Measurements from ENCODE around the gene SPG7.

Gene SPG7

DNA sequence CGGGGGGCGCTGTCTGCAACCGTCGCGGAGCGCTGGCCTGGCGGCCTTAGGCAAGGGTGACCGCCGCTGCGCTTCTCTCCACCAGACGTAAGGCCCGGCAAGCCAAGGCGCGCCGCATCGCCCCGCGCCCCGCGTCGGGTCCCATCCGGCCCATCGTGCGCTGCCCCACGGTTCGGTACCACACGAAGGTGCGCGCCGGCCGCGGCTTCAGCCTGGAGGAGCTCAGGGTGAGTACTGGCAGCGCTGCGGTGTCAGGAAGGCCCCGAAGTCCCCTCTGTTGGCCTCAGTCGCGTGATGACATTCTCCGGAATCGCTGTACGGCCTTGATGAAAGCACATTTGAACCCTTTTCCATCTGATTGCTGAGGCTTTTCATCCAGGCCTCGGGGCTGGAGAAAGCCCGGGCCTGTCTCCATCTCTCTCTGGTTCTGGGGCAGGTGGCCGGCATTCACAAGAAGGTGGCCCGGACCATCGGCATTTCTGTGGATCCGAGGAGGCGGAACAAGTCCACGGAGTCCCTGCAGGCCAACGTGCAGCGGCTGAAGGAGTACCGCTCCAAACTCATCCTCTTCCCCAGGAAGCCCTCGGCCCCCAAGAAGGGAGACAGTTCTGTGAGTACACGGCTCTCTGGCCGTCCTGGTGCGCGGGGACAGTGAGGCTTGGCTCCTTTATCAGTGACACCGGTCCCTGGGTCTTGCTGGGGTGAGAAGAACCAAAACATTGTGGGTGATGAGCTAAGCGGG is 53.1 kb downstream of the SPG7 start:
- peak in 1 of 2 experiments; percentile 24 for DNase-seq (ENCODE audit: low read depth in 1 of 2, low spot score in 1 of 2)
- Histone ChIP-seq H3K27me3 (ENCODE audit: insufficient read depth, poor library complexity, severe bottlenecking) (no peaks in the 10 kb centered on the region), H3K4me3 (replicated peaks; ENCODE audit: insufficient read depth, low read length) (peak overlapping the region; percentile 65), H3K27ac (replicated peaks) (peak overlapping the region; percentile 93)
- TF ChIP-seq, protein P1, sequence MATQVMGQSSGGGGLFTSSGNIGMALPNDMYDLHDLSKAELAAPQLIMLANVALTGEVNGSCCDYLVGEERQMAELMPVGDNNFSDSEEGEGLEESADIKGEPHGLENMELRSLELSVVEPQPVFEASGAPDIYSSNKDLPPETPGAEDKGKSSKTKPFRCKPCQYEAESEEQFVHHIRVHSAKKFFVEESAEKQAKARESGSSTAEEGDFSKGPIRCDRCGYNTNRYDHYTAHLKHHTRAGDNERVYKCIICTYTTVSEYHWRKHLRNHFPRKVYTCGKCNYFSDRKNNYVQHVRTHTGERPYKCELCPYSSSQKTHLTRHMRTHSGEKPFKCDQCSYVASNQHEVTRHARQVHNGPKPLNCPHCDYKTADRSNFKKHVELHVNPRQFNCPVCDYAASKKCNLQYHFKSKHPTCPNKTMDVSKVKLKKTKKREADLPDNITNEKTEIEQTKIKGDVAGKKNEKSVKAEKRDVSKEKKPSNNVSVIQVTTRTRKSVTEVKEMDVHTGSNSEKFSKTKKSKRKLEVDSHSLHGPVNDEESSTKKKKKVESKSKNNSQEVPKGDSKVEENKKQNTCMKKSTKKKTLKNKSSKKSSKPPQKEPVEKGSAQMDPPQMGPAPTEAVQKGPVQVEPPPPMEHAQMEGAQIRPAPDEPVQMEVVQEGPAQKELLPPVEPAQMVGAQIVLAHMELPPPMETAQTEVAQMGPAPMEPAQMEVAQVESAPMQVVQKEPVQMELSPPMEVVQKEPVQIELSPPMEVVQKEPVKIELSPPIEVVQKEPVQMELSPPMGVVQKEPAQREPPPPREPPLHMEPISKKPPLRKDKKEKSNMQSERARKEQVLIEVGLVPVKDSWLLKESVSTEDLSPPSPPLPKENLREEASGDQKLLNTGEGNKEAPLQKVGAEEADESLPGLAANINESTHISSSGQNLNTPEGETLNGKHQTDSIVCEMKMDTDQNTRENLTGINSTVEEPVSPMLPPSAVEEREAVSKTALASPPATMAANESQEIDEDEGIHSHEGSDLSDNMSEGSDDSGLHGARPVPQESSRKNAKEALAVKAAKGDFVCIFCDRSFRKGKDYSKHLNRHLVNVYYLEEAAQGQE (IDR thresholded peaks at IDR 0.05; ENCODE audit: insufficient replicate concordance, low read depth): no peak
- TF ChIP-seq POLR2AphosphoS5 (IDR thresholded peaks at IDR 0.05; ENCODE audit: low read depth): peak; percentile 43; the same call in 1 of the 2 replicates

DNA sequence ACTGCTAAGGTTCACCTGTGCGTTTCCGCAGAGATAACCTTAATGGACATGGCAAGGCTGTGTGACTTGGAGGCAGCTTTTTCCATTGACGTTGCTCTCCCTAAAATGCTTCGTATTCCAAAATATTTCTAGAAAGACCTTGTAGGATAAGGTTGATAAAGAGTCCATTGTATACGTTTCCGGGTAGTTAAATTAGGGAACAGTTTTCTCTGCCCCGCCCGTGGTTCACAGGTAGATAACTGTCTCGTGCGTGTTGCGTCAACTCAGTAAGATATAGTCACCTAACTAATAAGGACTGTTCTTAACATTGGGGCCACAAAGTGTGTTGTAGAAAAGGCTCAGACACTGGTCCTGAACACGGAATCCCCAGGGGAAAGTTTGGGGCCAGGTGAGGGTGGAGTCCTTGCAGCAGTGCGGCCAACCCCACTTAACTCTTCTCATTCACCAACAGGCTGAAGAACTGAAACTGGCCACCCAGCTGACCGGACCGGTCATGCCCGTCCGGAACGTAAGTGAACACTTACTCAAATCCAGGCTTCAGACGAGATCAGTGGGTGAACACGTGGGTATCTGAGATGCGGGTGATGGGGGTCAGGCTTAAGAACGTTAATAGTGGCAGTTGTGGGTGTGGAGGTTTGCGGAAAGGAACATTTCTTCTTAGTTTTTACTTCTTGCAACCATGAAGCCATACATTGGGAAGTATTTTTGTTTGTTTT is 53.8 kb downstream of the SPG7 start:
- H3K4me3 ChIP-seq (replicated peaks; ENCODE audit: insufficient read depth, low read length): peak overlapping the region; percentile 65
- TF ChIP-seq, protein P1 (IDR thresholded peaks at IDR 0.05; ENCODE audit: insufficient replicate concordance, low read depth): no peak
- peak; percentile 10 for TF ChIP-seq POLR2AphosphoS5 (IDR thresholded peaks at IDR 0.05; ENCODE audit: low read depth)
- DNase-seq (ENCODE audit: low read depth in 1 of 2, low spot score in 1 of 2): peak in 1 of 2 experiments; percentile 31
- no peaks in the 10 kb centered on the region for H3K27me3 ChIP-seq (ENCODE audit: insufficient read depth, poor library complexity, severe bottlenecking)
- peak overlapping the region; percentile 93 for H3K27ac ChIP-seq (replicated peaks)

DNA sequence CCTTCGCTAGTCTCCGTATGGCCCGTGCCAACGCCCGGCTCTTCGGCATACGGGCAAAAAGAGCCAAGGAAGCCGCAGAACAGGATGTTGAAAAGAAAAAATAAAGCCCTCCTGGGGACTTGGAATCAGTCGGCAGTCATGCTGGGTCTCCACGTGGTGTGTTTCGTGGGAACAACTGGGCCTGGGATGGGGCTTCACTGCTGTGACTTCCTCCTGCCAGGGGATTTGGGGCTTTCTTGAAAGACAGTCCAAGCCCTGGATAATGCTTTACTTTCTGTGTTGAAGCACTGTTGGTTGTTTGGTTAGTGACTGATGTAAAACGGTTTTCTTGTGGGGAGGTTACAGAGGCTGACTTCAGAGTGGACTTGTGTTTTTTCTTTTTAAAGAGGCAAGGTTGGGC is 54.7 kb downstream of the SPG7 start:
- Histone ChIP-seq H3K27ac (replicated peaks) (peak overlapping the region; percentile 93), H3K4me3 (replicated peaks; ENCODE audit: insufficient read depth, low read length) (peak overlapping the region; percentile 65), H3K27me3 (ENCODE audit: insufficient read depth, poor library complexity, severe bottlenecking) (no peaks in the 10 kb centered on the region)
- TF ChIP-seq, protein P1 (IDR thresholded peaks at IDR 0.05; ENCODE audit: insufficient replicate concordance, low read depth): no peak
- no peak for TF ChIP-seq GABPA (IDR thresholded peaks at IDR 0.05; ENCODE audit: low read depth)
- DNase-seq (ENCODE audit: low read depth in 1 of 2, low spot score in 1 of 2): peak in 1 of 2 experiments; percentile 13

DNA sequence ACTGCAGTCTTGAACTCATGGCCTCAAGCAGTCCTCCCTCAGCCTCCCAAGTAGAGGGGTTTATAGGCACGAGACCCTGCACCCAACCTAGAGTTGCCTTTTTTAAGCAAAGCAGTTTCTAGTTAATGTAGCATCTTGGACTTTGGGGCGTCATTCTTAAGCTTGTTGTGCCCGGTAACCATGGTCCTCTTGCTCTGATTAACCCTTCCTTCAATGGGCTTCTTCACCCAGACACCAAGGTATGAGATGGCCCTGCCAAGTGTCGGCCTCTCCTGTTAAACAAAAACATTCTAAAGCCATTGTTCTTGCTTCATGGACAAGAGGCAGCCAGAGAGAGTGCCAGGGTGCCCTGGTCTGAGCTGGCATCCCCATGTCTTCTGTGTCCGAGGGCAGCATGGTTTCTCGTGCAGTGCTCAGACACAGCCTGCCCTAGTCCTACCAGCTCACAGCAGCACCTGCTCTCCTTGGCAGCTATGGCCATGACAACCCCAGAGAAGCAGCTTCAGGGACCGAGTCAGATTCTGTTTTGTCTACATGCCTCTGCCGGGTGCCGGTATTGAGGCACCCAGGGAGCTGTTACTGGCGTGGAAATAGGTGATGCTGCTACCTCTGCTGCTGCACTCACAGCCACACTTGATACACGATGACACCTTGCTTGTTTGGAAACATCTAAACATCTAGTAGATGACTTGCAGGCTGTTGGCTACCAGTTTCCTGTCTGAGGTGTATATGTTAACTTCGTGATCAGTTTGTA is 55.6 kb downstream of the SPG7 start:
- TF ChIP-seq, protein P2, sequence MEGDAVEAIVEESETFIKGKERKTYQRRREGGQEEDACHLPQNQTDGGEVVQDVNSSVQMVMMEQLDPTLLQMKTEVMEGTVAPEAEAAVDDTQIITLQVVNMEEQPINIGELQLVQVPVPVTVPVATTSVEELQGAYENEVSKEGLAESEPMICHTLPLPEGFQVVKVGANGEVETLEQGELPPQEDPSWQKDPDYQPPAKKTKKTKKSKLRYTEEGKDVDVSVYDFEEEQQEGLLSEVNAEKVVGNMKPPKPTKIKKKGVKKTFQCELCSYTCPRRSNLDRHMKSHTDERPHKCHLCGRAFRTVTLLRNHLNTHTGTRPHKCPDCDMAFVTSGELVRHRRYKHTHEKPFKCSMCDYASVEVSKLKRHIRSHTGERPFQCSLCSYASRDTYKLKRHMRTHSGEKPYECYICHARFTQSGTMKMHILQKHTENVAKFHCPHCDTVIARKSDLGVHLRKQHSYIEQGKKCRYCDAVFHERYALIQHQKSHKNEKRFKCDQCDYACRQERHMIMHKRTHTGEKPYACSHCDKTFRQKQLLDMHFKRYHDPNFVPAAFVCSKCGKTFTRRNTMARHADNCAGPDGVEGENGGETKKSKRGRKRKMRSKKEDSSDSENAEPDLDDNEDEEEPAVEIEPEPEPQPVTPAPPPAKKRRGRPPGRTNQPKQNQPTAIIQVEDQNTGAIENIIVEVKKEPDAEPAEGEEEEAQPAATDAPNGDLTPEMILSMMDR (IDR thresholded peaks at IDR 0.05; ENCODE audit: insufficient read depth, low read length): no peak
- TF ChIP-seq GABPA (IDR thresholded peaks at IDR 0.05; ENCODE audit: low read depth): no peak
- no peak; the same call in 1 of the 2 replicates for TF ChIP-seq POLR2AphosphoS5 (IDR thresholded peaks at IDR 0.05; ENCODE audit: low read depth)
- TF ChIP-seq SPI1 (IDR thresholded peaks at IDR 0.05; ENCODE audit: borderline replicate concordance, low read depth): no peak
- no peaks in the 10 kb centered on the region for H3K27me3 ChIP-seq (ENCODE audit: insufficient read depth, poor library complexity, severe bottlenecking)
- peak in 1 of 2 experiments; percentile 12 for DNase-seq (ENCODE audit: low read depth in 1 of 2, low spot score in 1 of 2)
- H3K4me3 ChIP-seq (replicated peaks; ENCODE audit: insufficient read depth, low read length): peak overlapping the region; percentile 65
- no peak overlapping the region; the same call in 1 of the 2 replicates for H3K27ac ChIP-seq (replicated peaks)

All from HL-60 (cell line).